Measurements from ENCODE around the gene MAD2L1BP.

DNA sequence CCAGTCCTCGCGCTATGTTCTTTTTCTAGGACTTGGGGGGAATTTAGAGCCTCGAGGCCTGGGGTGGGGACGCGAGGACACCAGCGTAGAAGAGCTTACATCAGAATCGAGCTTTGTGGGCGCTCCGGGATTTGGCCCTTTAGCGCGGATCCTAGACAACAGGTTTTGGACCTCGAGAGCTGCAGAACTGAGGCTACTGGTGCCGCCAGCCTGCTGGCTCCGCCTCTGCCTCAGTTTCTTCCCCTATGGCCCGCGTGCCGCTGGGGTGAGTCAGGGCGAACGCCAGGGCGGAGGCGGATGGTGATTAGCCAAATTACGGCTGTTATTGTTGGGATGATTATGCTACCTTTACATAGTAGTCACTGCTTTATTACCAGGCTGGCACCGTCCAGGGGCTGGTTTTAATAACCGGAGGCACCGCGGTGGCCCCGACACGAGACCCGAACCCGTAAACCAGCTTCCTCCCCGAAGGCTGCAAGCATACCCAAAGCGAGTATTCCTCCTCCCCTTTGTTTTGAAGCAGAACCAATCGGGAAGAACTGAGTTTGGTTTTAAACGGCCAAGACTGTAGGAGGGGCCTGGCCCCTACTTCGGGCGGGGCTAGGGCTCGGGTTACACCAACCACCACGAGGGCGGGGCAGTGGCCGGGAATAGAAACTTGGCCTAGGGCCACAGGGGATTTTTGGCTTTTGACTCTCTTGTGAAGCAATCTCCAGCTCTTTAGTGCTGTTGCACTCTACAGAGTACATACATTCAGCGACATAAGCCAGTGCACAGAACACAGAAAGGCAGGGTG lies 5.9 kb upstream of the MAD2L1BP start:
- no peak for TF ChIP-seq MAFK (IDR thresholded peaks at IDR 0.05; ENCODE audit: low read depth, low read length)
- peak; percentile 94 for TF ChIP-seq CEBPB (IDR thresholded peaks at IDR 0.05; ENCODE audit: low read depth, low read length)
- TF ChIP-seq, protein P1, sequence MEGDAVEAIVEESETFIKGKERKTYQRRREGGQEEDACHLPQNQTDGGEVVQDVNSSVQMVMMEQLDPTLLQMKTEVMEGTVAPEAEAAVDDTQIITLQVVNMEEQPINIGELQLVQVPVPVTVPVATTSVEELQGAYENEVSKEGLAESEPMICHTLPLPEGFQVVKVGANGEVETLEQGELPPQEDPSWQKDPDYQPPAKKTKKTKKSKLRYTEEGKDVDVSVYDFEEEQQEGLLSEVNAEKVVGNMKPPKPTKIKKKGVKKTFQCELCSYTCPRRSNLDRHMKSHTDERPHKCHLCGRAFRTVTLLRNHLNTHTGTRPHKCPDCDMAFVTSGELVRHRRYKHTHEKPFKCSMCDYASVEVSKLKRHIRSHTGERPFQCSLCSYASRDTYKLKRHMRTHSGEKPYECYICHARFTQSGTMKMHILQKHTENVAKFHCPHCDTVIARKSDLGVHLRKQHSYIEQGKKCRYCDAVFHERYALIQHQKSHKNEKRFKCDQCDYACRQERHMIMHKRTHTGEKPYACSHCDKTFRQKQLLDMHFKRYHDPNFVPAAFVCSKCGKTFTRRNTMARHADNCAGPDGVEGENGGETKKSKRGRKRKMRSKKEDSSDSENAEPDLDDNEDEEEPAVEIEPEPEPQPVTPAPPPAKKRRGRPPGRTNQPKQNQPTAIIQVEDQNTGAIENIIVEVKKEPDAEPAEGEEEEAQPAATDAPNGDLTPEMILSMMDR (conservative IDR thresholded peaks at IDR 0.05; ENCODE audit: low read depth, low read length): no peak
- TF ChIP-seq BHLHE40 (IDR thresholded peaks at IDR 0.05; ENCODE audit: low read depth, low read length): peak; percentile 27; the same call in 1 of the 2 replicates

All from IMR-90 (cell line).